ENCODE data around the gene PNPLA6. TPM values are rescaled to one million over a fixed set of nuclear protein-coding genes. Genes with fewer than 3 reads are reported as not detected.

Gene PNPLA6
- total RNA-seq, 4 donors from 2014 or later: 115 to 435 (median 147) TPM

DNA sequence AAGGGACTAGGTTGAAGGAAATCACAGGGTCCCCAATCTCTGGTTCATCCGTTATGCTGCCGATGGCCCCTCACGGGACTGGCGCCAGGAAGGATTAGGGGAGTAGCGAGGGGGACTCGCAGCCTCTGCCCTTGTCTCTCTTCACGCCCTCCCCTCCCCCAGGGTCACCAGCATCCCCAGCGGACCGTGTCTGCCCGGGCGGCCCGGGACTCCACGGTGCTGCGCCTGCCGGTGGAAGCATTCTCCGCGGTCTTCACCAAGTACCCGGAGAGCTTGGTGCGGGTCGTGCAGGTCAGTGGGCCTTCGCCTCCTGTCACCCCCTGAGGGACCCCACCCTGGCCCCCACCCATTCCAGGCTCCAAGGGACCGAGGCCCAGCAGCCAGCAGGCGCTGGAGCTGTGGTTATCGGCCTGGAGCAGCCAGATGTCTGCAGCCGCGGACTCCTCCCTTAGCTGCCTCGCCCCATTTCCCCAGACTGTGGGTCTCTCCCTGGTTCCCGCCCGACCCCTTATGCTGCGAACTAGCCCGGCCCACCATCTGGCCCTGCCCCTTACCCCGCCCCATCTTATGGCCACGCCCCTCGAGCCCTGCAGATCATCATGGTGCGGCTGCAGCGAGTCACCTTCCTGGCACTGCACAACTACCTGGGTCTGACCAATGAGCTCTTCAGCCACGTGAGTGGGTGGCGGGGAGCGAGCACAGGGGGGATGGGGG lies 5.4 kb downstream of the PNPLA6 start:
- Histone ChIP-seq H3K9me3 (no peaks in the 10 kb centered on the region), H3K27me3 (no peaks in the 10 kb centered on the region), H3K27ac (no peak overlapping the region), H3K4me3 (no peak overlapping the region), H3K4me1 (peaks cover 4 to 18% (median 6%) of the 10 kb centered on the region in 4 donors), H3K36me3 (peaks cover 0 to 27% (median 13%) of the 10 kb centered on the region in 4 donors)
- intact Hi-C loops (cut with DNase I; ENCODE audit: low total_unique reads): no loop called here
- no peak for DNase-seq
- TF ChIP-seq CTCF (IDR thresholded peaks at IDR 0.05) (no peak), EP300 (IDR thresholded peaks at IDR 0.05; ENCODE audit: low read depth) (no peak), POLR2A (IDR thresholded peaks at IDR 0.05) (no peak), POLR2AphosphoS5 (IDR thresholded peaks at IDR 0.05) (no peak)
- WGBS, 2 donors (ENCODE audit: low coverage in 1 of 2): 86% methylated on average over 36 of the region's 39 CpGs; no CpG with 5 or more reads in 1 of the 2 donors
- in situ Hi-C loops (cut with MboI; ENCODE audit: low pct_ligation_motif_present in 1 of 4, low pct_unique_long_range_greater_than_20kb in 1 of 4, low sequenced_read_pairs in 3 of 4): no loop called here

DNA sequence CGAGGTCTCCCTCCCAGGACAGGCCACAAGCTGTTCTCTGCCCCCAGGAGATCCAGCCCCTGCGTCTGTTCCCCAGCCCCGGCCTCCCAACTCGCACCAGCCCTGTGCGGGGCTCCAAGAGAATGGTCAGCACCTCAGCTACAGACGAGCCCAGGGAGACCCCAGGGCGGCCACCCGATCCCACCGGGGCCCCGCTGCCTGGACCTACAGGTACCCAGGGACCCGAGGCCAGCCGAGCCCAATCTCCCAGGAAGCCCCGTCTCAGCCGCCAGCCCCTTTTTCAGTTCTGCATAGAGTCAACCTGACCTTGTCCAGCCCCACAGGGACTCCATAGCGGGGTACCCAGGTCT lies 5.9 kb downstream of the PNPLA6 start:
- H3K27ac ChIP-seq: no peak overlapping the region
- intact Hi-C loops (cut with DNase I; ENCODE audit: low total_unique reads) (no loop called here), in situ Hi-C loops (cut with MboI; ENCODE audit: low pct_ligation_motif_present in 1 of 4, low pct_unique_long_range_greater_than_20kb in 1 of 4, low sequenced_read_pairs in 3 of 4) (no loop called here)

GRCh38 chr19:7541828-7542443 lies 6.4 kb downstream of the PNPLA6 start:
- Histone ChIP-seq H3K36me3 (peaks cover 0 to 27% (median 13%) of the 10 kb centered on the region in 4 donors), H3K4me1 (peaks cover 0 to 17% (median 0%) of the 10 kb centered on the region in 4 donors), H3K27ac (no peak overlapping the region), H3K27me3 (no peaks in the 10 kb centered on the region), H3K4me3 (no peak overlapping the region), H3K9me3 (no peaks in the 10 kb centered on the region)
- TF ChIP-seq POLR2A (IDR thresholded peaks at IDR 0.05) (no peak), POLR2AphosphoS5 (IDR thresholded peaks at IDR 0.05) (no peak), CTCF (IDR thresholded peaks at IDR 0.05) (no peak)
- no peak for DNase-seq
- 96% methylated on average over 10 of the region's 11 CpGs; no CpG with 5 or more reads in 1 of the 2 donors for WGBS, 2 donors (ENCODE audit: low coverage in 1 of 2)
- in situ Hi-C loops (cut with MboI; ENCODE audit: low pct_ligation_motif_present in 1 of 4, low pct_unique_long_range_greater_than_20kb in 1 of 4, low sequenced_read_pairs in 3 of 4): no loop called here
- intact Hi-C loops (cut with DNase I; ENCODE audit: low total_unique reads): no loop called here

More for the DNA sequence above, 5.9 kb downstream of the PNPLA6 start:
- H3K4me1 ChIP-seq: peaks cover 0 to 19% (median 2%) of the 10 kb centered on the region in 4 donors
- no peak for DNase-seq
- 94% methylated on average over 7 of the region's 15 CpGs; no CpG with 5 or more reads in 1 of the 2 donors for WGBS, 2 donors (ENCODE audit: low coverage in 1 of 2)
- peaks cover 0 to 27% (median 13%) of the 10 kb centered on the region in 4 donors for H3K36me3 ChIP-seq
- H3K4me3 ChIP-seq: no peak overlapping the region
- TF ChIP-seq CTCF (IDR thresholded peaks at IDR 0.05) (no peak), POLR2A (IDR thresholded peaks at IDR 0.05) (no peak), EP300 (IDR thresholded peaks at IDR 0.05; ENCODE audit: low read depth) (no peak), POLR2AphosphoS5 (IDR thresholded peaks at IDR 0.05) (no peak)
- no peaks in the 10 kb centered on the region for H3K27me3 ChIP-seq
- no peaks in the 10 kb centered on the region for H3K9me3 ChIP-seq

GRCh38 chr19:7542556-7543348 lies 7.2 kb downstream of the PNPLA6 start:
- Histone ChIP-seq H3K4me1 (peaks cover 0 to 17% (median 0%) of the 10 kb centered on the region in 4 donors), H3K27me3 (no peaks in the 10 kb centered on the region), H3K27ac (peak overlapping the region in 1 of 4 donors; percentile 16), H3K36me3 (peaks cover 0 to 27% (median 13%) of the 10 kb centered on the region in 4 donors), H3K9me3 (no peaks in the 10 kb centered on the region), H3K4me3 (no peak overlapping the region)
- intact Hi-C loops (cut with DNase I; ENCODE audit: low total_unique reads): no loop called here
- no peak for TF ChIP-seq POLR2A (IDR thresholded peaks at IDR 0.05)
- TF ChIP-seq EP300 (IDR thresholded peaks at IDR 0.05; ENCODE audit: low read depth): no peak
- no peak for TF ChIP-seq CTCF (IDR thresholded peaks at IDR 0.05)
- TF ChIP-seq POLR2AphosphoS5 (IDR thresholded peaks at IDR 0.05): no peak
- in situ Hi-C loops (cut with MboI; ENCODE audit: low pct_ligation_motif_present in 1 of 4, low pct_unique_long_range_greater_than_20kb in 1 of 4, low sequenced_read_pairs in 3 of 4): no loop called here
- DNase-seq: no peak
- 97 to 100% methylated on average over 1 to 24 of the region's 24 CpGs for WGBS, 2 donors (ENCODE audit: low coverage in 1 of 2)

All from transverse colon (tissue), 4 donors.